Breast epithelium (tissue), 3 donors: ENCODE measurements around the gene SGCA.

Experiments used
- CTCF ChIP-seq, 3 donors: fragments of 450-650 bp; IDR thresholded peaks; one replicate each; pipeline ENCODE4 v1.5.1; 2016 to 2017; ENCODE audit warnings: antibody characterized with exemption in 3 of 3, mild to moderate bottlenecking in 3 of 3, moderate library complexity in 3 of 3
- POLR2A ChIP-seq: fragments of 450-650 bp; IDR thresholded peaks from one replicate; pipeline ENCODE4 v1.6.1; 2016; ENCODE audit warnings: antibody characterized with exemption, mild to moderate bottlenecking, moderate library complexity
- POLR2AphosphoS5 ChIP-seq, 3 donors: sonication (generic); formaldehyde crosslinking; IDR thresholded peaks; one replicate each; pipeline ENCODE4 v1.6.1; 2017; ENCODE audit warnings: antibody characterized with exemption in 3 of 3

- TF ChIP-seq CTCF (IDR thresholded peaks at IDR 0.05): peak; percentile 91 to 98 (median 96)
- TF ChIP-seq POLR2A: no peak
- no peak for TF ChIP-seq POLR2AphosphoS5 (IDR thresholded peaks at IDR 0.05)
Observed at GRCh38 chr17:50169121-50169764, 3.4 kb downstream of the SGCA start.
